Inferior parietal cortex (tissue), 1 donor: ENCODE measurements around the gene MPDZ.
A peak's percentile ranks its signal among the peaks of the same experiment; 100 is the strongest.

Experiments used
- DNase-seq: peaks from one replicate; pipeline ENCODE4 v3.0.0-alpha.2; 2016; ENCODE audit errors: extremely low spot score

The MPDZ gene

DNA sequence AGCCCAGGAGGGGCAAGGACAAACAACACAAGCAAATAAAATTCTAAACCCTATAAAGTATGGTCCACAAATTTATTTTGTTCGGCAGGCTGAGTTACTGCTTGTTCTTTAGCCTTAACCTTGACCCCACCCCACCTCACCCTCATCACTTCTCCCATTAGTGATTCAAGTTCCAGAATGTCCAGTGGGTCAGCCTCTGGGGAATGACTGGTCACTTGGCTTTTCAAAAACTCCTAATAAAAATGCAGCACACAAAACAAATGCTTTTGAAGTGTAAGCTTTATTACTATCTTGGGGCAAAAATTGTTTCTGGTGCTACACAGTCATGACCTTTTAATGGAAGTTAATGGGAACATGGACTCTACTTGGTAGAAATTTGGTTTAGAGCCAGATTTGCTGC lies 142.1 kb downstream of the MPDZ start:
- no peak for DNase-seq

- no peak for DNase-seq
Measured at GRCh38 chr9:13131991-13132390, 147.5 kb downstream of the MPDZ start.

DNA sequence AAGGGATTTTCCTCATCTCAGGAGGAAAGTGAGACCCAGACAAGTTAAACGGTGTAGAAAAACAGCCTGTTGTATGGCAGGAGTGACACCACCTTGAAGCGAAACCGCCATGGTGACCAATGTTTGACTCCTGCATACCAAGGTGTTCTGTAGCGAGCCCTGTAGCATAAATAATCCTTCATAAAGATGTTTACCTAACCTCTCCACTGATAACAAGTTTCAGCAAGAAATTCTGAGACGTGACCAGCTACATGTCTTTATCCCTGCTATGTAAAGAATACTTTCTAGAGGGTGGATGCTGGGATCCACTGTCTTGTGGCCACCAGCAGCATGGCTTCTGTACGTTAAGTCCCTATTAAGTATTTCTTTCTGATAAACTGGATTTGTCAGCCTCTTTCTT lies 148.1 kb downstream of the MPDZ start:
- DNase-seq, result no peak

DNA sequence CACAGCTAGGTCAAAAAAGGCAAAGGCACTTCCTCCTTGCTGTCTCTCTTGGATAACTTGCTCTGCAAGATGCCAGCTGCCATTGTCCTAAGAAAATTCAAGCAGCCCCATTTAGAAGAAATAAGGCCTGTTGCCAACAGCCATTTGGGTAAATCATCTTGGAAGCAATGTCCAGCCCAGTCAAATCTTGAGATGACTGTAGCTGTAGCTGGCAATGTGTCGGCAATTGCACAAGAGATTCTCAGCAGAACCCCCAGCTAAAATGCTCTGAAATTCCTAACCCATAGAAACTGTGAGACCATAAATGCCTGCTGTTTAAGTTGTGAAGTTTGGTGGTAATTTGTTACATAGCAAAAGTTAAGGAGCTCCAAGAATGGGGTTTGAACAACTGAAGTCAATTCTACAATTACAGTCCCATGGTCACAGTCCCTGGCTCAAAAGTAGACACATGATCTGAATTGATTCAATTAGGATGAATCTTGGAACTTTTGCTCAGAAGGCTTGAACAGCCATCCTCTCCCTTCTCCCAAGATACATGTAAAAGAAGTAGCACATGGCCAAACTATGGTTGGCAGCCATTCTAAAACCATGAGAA lies 151.1 kb downstream of the MPDZ start:
- no peak for DNase-seq

DNA sequence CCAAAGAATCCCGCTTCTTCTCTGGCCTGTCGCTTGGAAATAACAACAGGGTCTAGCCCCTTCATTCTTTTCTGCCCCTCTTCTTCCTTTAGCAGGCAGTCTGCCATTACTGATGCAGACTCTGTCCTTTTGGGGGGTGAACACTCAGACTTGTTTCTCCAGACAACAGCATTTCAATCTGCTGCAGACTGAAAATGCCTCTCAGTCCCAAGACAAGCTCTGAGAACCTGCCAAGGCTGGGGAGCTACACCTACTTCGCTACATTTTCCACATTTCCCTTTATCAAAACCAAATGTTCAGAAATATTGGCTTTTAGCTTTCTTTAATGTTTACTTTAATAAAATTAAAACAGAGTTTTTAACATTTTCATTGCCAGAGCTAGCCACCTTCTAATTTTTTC lies 152.4 kb downstream of the MPDZ start:
- no peak for DNase-seq

DNA sequence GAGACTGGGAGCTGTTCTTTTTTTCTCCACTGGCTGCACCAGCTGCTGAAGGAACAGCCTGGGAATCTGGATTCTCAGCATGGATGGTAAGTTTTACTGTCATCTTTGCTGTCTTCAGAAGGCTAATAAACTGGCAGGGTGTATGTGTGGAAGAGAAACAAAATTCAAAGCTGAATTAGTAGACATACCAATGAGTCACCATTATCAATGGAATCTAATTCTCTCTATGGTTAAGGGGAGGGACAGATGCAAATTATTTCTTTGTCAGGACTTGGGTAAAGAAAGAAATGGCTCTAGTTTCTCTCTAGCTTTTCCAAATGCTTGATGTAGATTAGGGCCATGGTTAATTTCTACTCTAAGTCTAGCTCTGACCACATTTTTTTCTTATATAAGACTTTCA lies 154.2 kb downstream of the MPDZ start:
- no peak for DNase-seq

DNA sequence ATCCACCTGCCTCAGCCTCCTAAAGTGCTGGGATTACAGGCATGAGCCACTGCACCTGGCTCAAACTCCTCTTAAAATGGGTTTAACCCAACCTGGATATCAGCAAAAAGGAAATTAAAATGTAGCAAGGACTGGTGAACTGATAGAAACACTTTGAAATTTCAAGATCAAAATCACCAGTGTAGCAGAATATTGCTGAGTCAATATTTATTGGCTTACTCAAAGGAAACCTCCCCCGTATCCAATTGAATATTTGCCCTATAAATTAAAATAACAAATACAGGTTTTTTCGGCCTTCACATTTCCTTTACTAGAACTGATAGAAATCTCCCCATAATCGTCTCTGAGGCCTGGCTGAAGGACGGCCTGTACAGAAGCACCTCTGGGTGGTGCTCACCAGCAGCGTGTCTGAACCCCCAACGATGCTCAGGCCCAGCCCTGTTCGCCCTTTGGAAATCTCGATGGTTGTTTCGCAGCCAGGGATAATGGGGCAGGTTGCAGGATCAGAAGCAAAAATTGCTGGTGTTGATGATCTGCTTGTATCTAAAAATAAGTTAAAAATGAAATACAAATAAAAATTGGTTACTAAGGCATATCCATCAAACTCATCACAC lies 156.6 kb downstream of the MPDZ start:
- DNase-seq, result no peak

GRCh38 chr9:13118313-13118712 lies 161.2 kb downstream of the MPDZ start:
- no peak for DNase-seq

- DNase-seq, result no peak
Measured at GRCh38 chr9:13116292-13116691, 163.2 kb downstream of the MPDZ start.

DNA sequence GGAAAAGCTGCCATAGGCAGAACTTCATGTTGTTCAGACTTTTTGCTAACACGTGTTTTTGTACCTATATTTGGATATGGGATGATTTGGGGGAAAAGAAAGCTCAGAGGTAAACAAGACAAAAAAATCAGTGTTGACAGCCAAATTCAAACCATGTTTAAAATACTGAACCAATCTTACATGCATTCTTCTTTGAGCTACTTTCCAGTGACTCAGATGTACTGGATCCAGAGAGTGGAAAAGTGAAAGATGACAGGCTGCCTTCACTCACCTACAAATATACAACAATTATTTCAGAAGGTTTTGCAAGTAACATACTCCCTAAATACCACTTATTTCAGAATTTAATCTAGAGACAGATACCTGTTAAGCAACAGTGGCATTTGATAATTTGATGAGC lies 165.7 kb downstream of the MPDZ start:
- DNase-seq, result peak; percentile 27

- DNase-seq, result peak; percentile 40
Measured at GRCh38 chr9:13113216-13113615, 166.3 kb downstream of the MPDZ start.

DNA sequence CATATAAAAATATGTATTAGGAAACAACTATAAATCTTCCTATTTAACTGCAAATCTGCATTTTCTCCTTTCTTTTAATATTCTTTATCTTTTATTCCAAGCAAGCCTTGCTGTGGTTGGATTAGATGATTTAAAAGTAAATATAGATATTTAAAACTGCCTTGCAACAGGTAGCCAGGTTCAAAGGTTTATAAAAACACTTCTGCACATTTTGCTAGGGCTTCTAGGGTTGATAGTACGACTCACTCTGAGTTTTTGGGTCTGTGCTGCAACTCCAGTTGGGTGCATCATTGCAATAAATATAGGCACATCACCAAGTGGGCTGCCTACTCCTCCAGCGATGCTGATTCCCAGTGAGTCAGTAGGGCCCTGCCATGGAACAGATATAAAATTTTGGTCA lies 167.7 kb downstream of the MPDZ start:
- DNase-seq, result no peak

DNA sequence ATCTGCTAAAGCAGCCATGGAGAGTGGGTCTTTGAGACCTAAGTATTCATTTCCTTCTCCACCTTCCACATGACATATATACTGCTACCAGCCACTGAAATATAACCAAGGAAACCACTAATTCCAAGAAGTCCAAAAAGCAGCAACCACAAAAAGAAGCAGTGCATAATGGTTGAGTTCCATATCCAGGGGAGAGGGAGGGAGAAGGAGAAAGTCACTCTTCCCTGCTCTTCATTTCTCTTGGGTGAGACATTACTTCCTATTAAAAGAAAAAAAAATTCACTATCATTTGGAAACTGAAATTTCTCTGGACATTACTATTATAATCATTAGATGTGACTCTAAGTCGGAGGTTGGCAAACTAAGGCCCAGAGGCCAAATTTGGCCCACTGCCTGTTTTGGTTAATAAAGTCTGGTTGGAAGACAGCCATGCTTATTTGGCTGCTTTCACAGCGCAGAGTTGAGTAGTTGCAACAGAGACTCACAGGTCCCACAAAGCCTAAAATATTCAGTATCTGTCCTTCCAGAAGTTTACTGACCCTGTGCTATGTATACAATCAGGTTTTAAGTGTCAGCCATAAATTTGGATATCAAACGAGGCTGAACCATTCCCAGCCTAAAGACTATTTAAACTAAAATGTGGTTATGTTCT lies 168.6 kb downstream of the MPDZ start:
- peak; percentile 51 for DNase-seq

- no peak for DNase-seq
Measured at GRCh38 chr9:13109781-13110180, 169.7 kb downstream of the MPDZ start.

DNA sequence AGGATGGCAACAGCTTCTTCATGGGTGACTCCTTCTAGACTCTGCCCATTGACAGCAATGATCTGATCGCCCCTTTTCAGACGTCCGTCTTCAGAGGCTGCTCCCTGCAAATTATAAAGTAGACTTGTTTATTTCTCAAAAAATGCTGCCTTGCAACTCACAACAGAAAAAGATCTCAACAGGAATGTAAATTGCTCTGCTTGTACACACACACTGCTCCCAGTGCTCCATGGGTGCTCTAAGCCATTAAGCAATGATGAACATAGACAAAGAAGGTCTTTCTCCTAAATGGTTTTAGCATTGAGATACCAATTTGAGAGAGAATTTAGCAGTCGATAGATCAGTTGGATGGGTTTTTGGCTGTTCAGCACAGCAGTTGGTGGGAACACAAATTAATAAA lies 172.5 kb downstream of the MPDZ start:
- DNase-seq, result no peak

GRCh38 chr9:13100914-13101572 lies 178.4 kb downstream of the MPDZ start:
- DNase-seq, result no peak

GRCh38 chr9:13095056-13095455 lies 184.4 kb downstream of the MPDZ start:
- DNase-seq, result no peak

- DNase-seq, result no peak
Measured at GRCh38 chr9:13090628-13091027, 188.9 kb downstream of the MPDZ start.

DNA sequence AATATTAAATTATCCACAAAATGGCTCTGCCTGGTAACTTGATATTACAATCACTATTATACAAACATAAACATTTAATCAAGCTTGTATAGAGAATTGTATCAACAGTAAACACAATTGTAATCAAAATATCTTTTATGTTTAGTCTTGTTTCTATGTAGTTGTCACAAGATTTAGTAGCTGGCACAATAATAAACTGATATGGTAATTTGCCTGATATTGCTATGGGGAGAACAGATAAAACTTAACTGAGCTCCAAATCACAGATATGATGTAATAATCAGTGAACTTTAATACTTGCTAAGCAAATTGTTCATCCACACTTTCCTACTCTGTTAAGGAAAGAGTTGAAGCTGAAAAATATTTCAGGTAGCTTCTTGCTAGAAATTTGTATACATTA lies 189.8 kb downstream of the MPDZ start:
- DNase-seq, result no peak

DNA sequence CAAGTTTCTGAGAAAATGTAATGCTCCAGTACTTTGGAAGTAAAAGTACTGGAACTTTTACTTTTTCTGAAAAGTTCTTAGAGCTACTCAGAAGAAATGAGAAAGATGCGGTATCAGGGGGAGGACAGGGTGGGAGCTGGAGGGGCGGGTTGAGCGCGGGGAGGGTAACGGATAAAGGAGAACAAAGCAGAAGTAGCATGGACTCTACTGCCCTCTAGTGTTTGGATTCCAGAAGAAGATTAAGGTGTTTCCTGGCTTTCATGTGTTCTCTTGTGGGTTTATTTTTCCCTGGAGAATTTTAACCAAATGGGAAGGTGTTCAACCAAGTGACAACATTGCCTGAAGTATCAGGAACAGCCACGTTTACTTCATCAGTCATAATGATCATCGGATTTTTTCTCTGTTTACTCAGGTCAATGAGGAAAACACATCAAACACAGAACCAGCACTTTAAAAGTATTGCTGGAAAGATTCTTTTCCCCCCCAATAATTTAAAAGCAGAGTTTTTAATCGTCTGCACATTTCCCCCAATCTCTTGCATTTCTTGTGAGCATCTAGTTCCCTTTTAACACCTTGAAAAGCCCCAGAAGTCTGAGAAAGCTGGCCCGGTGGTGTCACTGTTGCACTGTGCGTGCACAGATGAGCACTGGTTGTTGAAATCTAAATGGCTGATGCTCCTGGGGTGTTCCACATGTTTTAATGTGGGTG lies 190.6 kb downstream of the MPDZ start:
- DNase-seq, result peak; percentile 78

DNA sequence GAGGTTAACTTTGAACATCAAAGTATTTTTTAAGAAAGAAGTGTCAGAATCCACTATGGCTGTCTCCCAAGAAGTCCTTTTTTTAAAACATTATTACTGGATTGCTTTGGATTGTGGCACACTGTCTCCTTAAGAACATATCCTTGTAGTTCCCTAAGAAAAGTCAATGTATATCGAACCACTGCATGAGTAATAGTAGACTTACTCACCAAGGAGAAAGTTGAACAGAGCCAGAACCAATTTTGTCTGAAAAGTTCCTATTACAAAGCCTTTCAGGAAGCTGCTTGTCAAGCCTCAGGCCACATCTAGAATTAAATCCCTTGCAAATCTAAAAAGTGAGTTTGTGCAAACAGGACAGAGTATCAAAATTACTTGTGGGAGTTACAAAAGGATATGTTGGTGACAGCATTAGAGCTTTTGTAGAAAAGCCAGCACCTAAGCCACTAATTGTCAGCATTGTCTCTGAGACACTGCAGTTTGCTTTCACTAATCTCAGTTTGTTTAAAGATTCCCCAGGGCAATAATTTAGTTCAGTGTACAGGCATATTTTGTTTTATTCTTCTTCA lies 195.4 kb downstream of the MPDZ start:
- DNase-seq, result no peak

GRCh38 chr9:13083366-13083765 lies 196.1 kb downstream of the MPDZ start:
- DNase-seq, result no peak
